SHP77 (cell line): ENCODE measurements around the gene UCN.

Experiments used
- DNase-seq, 2 experiments: peaks; one replicate each; lab custom pipeline; 2025; lab: John Stamatoyannopoulos, UW

The UCN gene

GRCh38 chr2:27261241-27261925 is 46.9 kb downstream of the UCN start:
- DNase-seq: no peak

GRCh38 chr2:27258051-27258450 is 50.2 kb downstream of the UCN start:
- no peak for DNase-seq
